GM21717 (cell line): Measurements from ENCODE around the gene PANX1.
"Not testable (repeated sequence)": the region's sequence is repeated elsewhere in the genome, so short reads cannot be mapped to it uniquely, and the experiment has no call there.

Experiments used
- ATAC-seq: cut with Tn5 transposase; IDR thresholded peaks from one replicate; pipeline ENCODE4 v1.9.1; 2021; ENCODE audit warnings: mild to moderate bottlenecking, moderate library complexity; ENCODE audit not compliant: unreplicated experiment

Gene PANX1, protein sequence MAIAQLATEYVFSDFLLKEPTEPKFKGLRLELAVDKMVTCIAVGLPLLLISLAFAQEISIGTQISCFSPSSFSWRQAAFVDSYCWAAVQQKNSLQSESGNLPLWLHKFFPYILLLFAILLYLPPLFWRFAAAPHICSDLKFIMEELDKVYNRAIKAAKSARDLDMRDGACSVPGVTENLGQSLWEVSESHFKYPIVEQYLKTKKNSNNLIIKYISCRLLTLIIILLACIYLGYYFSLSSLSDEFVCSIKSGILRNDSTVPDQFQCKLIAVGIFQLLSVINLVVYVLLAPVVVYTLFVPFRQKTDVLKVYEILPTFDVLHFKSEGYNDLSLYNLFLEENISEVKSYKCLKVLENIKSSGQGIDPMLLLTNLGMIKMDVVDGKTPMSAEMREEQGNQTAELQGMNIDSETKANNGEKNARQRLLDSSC

GRCh38 chr11:94128746-94129511, at the start of gene PANX1:
TSS of gene PANX1 (plus strand) at chr11:94128841. CDS start at chr11:94129313, 472 bp downstream.
- peak; percentile 89 for ATAC-seq

- no peak for ATAC-seq
These were observed 44.5 kb upstream of the PANX1 start for GRCh38 chr11:94084164-94084563.

GRCh38 chr11:94088906-94089305, 39.7 kb upstream of the PANX1 start:
- no peak for ATAC-seq

- ATAC-seq = no peak
These were observed 39.3 kb upstream of the PANX1 start for GRCh38 chr11:94089341-94089740.

DNA sequence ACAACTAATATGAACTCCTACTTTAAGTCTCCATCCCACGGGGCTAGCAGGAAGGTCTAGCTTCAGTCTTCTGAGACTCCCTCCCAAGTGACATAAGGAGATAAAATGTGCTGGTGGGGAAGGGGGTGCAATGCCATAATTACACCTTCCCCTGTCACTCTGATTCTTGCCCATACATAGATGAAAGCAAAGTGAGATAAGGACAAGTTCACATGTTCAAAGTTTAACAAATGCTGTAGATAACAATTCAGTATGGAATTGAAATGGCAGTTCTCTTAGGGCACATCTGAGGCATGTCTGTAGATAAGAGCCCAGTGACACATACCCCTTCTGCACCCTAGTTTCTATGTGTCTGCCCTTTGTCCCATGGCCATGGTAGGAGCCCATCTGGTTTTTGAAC, 38.2 kb upstream of the PANX1 start:
- ATAC-seq = no peak

GRCh38 chr11:94091091-94091490, 37.5 kb upstream of the PANX1 start:
- no peak for ATAC-seq

- ATAC-seq = no peak
These were observed 28.4 kb upstream of the PANX1 start for GRCh38 chr11:94100253-94100652.

DNA sequence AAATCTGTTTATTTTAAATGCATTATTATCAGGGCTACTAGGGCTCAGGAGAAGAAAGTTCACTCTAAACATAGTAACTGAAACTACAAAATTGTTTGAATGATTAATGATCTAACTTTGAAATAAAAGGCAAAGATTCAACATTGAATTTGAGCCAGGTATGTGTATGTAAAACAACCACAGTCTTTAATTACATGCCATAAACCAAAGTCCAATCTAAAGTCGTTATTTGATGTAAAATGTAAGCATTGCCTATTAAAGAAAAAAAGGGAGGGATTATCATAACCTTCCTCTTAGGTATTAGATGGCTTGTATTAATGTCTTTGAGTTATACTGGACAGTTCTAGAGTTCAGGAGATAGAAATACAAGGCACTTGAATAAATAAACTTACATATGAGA, 25.2 kb upstream of the PANX1 start:
- no peak for ATAC-seq

- no peak for ATAC-seq
These were observed 23.9 kb upstream of the PANX1 start for GRCh38 chr11:94104734-94105133.

DNA sequence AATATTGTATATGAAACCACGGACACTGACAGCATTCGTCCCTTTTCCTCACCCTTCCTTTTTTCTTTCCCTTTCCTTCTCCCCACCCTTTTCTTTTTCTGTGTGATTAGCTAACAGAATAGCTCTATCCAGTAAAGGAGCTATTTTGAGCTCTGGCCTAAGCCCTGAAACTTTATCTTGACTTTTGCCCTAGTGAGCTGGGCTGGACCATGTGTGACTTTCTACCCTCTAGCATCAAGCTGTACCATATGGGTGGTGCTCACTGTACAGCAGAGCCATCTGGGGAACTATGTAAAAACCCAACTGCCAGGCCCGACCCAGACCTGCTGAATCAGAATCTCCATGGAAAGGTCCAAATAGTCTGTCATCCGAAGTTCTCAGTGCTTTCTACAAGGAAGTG, 21.9 kb upstream of the PANX1 start:
- ATAC-seq = no peak

DNA sequence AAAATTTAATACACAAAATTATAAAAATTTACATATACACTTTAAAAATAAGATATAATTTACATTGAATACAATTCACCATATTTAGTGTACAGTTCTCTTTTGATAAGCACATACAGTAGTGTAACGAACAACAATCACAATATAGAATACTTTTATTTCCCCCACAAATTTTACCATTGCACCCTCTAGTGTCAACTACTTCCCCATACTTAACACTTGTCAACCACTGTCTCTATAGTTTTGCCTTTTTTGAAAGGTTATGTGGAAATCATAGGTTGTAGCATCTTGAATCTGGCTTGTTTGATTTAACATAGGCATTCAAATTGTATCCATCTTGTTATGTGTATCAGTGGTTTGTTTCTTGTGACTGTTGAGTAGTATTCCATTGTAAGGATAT, 21.3 kb upstream of the PANX1 start:
- no peak for ATAC-seq

DNA sequence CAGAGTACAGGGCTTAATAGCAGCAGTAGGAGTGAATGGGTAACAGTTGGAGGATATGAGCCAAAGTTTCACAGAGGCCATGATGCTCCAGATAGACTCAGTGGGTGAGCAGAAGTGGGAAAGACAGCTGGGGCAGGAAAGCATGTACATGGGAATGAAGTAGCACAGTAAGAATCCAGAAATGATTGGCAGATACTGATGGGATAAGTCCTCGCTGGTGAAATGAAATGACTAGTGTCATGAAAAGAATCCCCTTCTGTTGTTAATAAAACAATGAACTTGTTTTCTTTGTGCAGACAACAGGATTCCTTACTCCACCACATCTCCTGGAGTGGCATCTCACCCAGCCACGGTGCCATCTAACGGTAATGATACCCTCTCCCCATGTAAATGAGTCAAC, 17.4 kb upstream of the PANX1 start:
- ATAC-seq = no peak

DNA sequence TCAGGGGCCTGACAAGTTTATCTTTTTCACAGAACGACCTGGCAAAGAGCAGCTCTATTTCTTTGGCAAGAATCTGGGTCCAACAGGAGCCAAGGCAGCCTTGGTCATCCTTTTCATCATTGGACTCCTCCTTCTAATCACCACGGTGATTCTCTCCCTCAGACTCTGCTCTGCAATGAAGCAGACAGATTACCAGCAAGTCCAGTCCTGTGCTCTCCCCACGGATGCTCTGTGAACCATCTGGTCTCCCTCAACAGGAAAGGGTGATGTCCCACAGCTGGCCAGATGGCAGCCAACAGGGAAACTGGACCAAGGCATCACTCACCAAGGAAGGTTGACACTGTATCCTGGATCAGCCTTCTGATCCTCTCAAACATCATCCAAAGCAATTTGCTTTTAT, 17.0 kb upstream of the PANX1 start:
- no peak for ATAC-seq

GRCh38 chr11:94112206-94112953, 16.3 kb upstream of the PANX1 start:
- no peak for ATAC-seq

GRCh38 chr11:94117197-94117574, 11.5 kb upstream of the PANX1 start:
- no peak for ATAC-seq

- ATAC-seq = no peak
These were observed 10.8 kb upstream of the PANX1 start for GRCh38 chr11:94117871-94118270.

DNA sequence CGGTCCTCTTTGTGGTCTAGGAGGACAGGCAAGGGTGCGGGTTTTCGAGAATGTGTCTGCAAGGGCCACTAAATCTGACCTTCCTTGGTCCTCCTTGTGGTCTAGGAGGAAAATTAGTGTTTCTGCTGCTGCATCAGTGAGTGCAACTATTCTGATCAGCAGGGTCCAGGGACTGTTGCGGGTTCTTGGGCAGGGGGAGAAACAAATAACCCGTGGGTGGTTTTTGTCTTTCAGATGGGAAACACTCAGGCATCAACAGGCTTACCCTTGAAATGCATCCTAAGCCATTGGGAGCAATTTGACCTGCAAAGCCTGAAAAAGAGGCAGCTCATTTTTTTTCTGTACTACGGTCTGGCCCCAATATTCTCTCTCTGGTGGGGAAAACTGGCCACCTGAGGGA, 9.0 kb upstream of the PANX1 start:
- ATAC-seq = not testable (repeated sequence)

GRCh38 chr11:94120516-94120915, 8.1 kb upstream of the PANX1 start:
- ATAC-seq = not testable (repeated sequence)

- ATAC-seq = no peak
These were observed 7.7 kb upstream of the PANX1 start for GRCh38 chr11:94120946-94121345.

- ATAC-seq = no peak
These were observed 3.1 kb upstream of the PANX1 start for GRCh38 chr11:94125407-94126115.

- ATAC-seq = no peak
These were observed 1.0 kb upstream of the PANX1 start for GRCh38 chr11:94127638-94128037.
